HG02840 (cell line): ENCODE measurements around the gene LBX1.

Experiments
- ATAC-seq: cut with Tn5 transposase; IDR thresholded peaks from one replicate; pipeline ENCODE4 v1.9.1; 2021; ENCODE audit warnings: mild to moderate bottlenecking, moderate library complexity, moderate number of reproducible peaks; ENCODE audit not compliant: unreplicated experiment, low FRiP score

The LBX1 gene

GRCh38 chr10:101226491-101227428, 2.5 kb downstream of the LBX1 start:
- no peak for ATAC-seq

GRCh38 chr10:101225846-101226421, 3.3 kb downstream of the LBX1 start:
- no peak for ATAC-seq

- ATAC-seq = no peak
Measured at GRCh38 chr10:101224910-101225823, 4.1 kb downstream of the LBX1 start.

DNA sequence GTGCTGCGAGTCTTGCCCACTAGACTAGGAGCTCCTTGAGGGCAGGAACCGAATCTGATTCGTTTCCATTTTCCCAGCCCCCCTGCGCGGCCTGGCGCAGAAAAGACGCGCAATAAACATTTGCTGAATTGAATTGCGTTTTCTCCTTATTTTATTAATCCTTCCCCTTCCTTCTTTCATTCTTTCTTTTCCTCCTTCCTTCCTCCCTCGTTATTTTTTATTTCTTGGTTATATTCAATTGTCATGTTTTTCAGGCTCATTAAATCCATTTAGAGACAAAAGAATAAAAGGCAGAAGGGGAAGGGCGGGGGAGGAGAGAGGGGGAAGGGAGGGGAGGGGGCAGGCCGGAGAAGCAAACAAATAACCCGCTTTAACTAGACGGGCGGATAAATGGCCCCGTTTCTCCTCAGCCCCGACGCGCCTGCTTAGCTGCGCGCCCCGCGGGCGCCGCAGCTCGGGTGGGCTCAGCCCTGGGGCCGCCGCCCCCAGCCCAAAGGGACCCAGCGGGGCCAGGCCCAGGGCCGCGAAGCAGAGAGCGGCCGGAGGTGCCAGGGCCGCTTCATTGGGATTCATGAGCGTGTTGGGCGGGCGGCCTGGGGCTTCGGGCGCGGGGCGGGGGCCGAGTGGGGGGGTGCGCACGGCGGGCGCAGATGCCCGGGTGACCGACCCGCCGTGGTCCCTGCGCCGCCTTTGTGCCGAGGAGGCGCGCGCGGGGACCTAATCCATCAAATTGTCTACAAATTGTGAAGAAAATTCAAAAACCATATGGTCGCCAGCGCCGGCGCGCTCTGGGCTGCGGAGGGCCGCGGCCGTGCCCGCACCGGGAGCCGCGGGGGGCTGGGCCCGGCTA, 5.0 kb downstream of the LBX1 start:
- no peak for ATAC-seq

GRCh38 chr10:101223274-101224059, 5.8 kb downstream of the LBX1 start:
- no peak for ATAC-seq

- no peak for ATAC-seq
Measured at GRCh38 chr10:101222683-101223273, 6.5 kb downstream of the LBX1 start.

- ATAC-seq = no peak
Measured at GRCh38 chr10:101221963-101222531, 7.2 kb downstream of the LBX1 start.

GRCh38 chr10:101221549-101221948, 7.7 kb downstream of the LBX1 start:
- ATAC-seq = no peak

DNA sequence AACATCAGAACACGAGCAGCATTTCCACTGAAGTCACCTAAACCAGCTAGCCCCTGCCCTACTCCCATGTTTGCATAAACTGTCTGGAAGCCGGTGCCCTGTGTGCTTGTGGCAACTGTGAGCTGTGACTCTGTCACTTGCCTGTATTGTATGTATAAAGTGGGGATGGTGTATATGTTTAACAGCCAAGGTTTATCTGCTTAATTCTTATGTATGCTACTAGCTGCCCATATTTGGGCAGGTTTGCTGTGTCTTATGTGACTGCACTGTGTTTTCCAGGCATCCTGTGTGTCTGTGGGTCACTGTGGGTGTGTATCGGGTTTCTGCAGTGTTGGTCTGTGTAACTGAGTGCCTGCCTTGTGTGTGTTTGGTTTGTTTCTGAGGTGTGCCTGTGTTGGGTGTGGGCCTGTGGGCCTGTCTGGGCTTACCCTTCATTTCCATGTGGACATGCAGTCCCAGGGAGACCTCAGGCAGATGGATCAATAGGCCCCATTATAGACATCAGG, 9.3 kb downstream of the LBX1 start:
- ATAC-seq = no peak

DNA sequence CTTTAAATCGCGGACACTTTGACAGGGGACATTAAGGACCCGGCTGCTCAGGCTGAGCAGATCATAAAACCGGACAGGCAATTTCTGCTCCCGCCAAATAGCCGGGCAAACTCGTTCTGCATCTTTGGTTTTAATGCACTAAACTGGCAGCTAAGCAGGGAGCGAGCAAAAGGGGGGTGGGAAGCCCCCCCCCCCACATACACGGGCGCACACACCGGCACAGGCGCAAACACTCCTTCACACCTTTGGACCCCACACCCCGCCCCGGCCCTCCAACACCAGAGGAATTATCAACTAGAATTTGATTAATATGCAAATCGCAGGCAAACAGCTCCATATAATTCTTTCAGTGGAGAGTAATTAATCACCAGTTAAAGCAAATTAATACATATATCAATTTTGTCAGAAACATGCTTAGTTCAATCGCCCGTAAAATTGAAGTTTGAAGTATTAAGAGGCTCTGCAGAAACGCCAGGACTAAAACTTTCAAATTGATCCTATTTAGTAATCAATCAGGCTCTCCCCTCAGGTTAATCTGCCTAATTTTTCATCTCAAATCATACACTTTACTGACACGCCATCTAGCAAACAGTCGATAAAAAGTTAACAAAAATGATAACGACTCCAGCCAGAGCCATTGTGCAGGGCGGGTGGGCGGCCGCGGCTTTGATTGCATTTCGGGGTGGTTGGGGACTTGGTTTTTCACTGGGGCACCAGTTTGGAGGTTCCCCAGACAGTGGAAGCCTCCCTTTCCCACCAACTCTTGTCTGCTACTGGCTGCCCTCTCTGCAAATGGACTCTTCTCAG, 9.9 kb downstream of the LBX1 start:
- no peak for ATAC-seq

DNA sequence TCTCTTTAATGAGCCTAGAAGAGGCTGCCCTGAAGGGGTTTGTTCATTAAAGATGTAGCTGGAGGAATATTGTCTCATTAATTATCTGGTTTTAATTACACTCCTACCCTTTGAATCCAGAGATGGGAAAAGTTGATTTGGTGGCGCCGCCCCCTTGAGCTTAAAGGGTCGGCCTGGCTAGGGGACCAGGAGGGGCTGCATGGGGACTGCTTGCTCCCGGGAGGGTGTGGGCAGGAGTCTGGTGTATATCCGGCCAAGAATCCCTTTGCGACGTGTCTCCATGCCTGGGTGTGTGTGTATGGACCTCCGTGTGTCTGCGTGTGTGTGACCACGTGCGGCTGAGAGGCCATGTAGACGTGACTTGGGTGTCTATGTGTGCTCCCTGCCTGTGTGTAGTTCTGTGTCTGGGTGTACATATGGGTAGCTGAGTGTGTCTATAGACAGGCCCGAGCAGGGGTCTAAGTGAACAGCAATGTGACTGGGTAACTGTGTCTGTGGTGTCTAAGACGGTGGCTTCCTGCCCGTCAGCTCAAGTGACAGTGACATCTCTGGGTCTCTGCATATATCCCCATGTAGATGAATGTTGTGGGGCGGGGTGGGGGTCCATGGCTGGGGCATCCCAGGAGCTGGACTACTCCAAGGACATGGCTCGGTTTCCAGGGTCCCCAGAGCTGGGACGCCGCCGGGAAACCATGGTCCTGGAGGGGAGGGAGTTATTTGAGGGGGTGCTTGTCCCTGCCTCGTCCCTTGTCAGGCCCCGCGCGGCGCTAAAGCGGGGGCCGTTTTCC, 10.7 kb downstream of the LBX1 start:
- ATAC-seq = no peak

DNA sequence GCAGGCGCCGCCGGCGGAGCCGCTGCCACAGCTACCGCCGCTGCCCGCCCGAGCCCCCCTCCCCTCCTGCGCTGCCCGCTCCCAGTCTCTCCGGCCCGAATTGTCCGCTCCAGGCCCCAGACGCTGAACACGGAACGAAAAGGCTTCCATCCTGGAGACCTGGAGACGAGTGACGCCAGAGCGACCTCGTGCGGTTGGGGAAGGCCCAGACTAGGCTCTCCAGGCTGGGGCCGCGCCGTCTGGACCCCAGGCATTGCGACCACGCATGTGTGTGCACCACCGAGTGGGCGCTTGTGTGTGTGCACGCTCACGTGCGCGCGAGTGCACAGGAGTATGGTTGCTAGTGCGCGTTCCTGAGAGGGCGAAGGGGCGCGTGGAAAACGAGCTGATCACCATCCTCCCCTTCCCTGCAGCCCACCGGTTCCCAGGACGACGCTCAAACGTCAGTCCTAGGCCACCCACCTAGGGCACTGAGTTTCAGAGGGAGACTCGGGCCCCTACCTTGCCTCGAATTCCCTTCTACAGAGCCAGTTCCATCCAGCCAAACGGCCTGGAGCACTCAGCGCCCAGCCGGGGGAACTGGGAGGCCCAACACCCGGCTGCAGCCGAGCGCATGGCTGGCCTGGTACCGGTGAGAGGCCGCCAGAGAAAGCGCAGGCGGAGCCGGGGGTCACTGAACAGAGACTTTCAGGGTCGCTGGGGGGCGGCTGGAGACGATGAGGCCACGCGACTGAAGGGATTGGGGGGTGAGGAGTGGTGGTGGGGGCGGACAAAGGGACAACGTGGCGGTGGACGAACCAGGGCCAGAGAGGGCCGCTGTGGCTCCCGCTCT, 11.6 kb downstream of the LBX1 start:
- no peak for ATAC-seq

GRCh38 chr10:101217044-101217425, 12.2 kb downstream of the LBX1 start:
- ATAC-seq = no peak

DNA sequence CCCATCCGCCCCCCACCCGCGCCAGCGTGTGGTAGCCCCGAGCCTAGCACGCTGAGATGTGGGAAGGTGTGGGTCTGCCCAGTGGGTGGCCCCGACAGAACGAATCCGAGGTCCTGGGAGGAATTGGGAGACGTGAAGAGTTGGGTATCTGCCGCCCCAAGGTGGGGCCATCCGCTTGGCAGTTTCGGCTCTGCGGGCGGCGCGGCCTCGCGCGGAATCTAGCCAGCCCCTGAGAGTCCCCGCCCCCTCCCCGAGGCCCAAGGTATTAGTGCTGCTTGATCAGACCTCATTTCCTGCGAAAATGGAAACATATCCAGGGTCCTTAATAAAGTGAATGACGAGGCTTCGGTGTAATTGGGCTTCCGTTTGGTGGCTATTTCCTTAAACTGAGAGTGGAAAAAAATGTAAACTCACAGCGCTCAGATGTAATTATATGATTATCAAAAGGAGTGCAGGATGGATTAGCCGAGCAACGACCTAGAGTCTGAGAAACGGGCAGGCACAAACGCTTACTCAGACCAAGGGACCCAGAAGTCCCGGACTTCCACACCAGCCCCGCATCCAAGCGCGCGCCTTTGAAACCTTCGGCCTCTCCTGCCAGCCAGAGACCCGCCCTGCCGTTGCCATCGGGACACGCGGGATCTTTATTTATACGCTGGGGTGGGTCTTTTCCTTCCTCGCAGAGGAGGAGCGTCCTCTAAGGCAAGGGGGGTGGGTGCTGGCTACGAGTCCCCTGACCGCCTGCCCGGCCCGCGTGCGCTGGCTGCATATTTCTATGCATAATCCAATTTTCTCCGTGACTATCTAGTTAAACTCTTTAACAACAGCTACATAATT, 12.8 kb downstream of the LBX1 start:
- ATAC-seq = no peak
